ENCODE measurements around the gene DNAJC3.

GRCh38 chr13:95676762-95677563, at the start of gene DNAJC3:
- peak in 1 of 4 experiments; percentile 16 for TF ChIP-seq CTCF (IDR thresholded peaks at IDR 0.05)
- peak; percentile 97 for TF ChIP-seq POLR2A (IDR thresholded peaks at IDR 0.05)
